Measurements from ENCODE around the gene ETDC. TPM values are rescaled to one million over a fixed set of nuclear protein-coding genes. Genes with fewer than 3 reads are reported as not detected.

ETDC gene
- total RNA-seq, 1 donor from 2014 or later = not detected

- Histone ChIP-seq H3K36me3 (peaks cover 17% of the 10 kb centered on the region), H3K4me3 (no peak overlapping the region), H3K27ac (no peak overlapping the region), H3K4me1 (peaks cover 13% of the 10 kb centered on the region), H3K9me3 (no peaks in the 10 kb centered on the region), H3K27me3 (ENCODE audit: low read depth) (no peaks in the 10 kb centered on the region)
- DNase-seq (no peak), ATAC-seq (no peak)
- no peak for TF ChIP-seq CTCF (IDR thresholded peaks at IDR 0.05)
- intact Hi-C loops (cut with DNase I) = no loop called here
These were observed 37.7 kb downstream of the ETDC start for GRCh38 chrX:135346975-135347374.

- H3K27me3 ChIP-seq (ENCODE audit: low read depth) = no peaks in the 10 kb centered on the region
These were observed 38.2 kb downstream of the ETDC start for GRCh38 chrX:135347381-135348016.

GRCh38 chrX:135354288-135354687 lies 45.0 kb downstream of the ETDC start:
- no peaks in the 10 kb centered on the region for H3K27me3 ChIP-seq (ENCODE audit: low read depth)
- H3K4me3 ChIP-seq = no peak overlapping the region
- H3K4me1 ChIP-seq = no peaks in the 10 kb centered on the region
- intact Hi-C loops (cut with DNase I) = no loop called here
- no peak for ATAC-seq
- no peak for TF ChIP-seq CTCF (IDR thresholded peaks at IDR 0.05)
- H3K9me3 ChIP-seq = no peaks in the 10 kb centered on the region
- DNase-seq = no peak
- no peak overlapping the region for H3K27ac ChIP-seq
- H3K36me3 ChIP-seq = peaks cover 15% of the 10 kb centered on the region

More at GRCh38 chrX:135347381-135348016, 38.2 kb downstream of the ETDC start:
- ATAC-seq (no peak), DNase-seq (no peak)
- Histone ChIP-seq H3K27ac (no peak overlapping the region), H3K9me3 (no peaks in the 10 kb centered on the region), H3K4me1 (peaks cover 8% of the 10 kb centered on the region), H3K36me3 (peaks cover 17% of the 10 kb centered on the region), H3K4me3 (no peak overlapping the region)
- intact Hi-C loops (cut with DNase I) = no loop called here
- no peak for TF ChIP-seq CTCF (IDR thresholded peaks at IDR 0.05)

Other genes with a start within 250 kb of the ETDC start
- gene SMIM10L2B, start 210.8 kb upstream of the ETDC start, total RNA-seq = 2.0 TPM
- gene ETDB, start 189.0 kb upstream of the ETDC start, total RNA-seq = not detected
- not detected for gene CT55, start 138.1 kb upstream of the ETDC start, total RNA-seq
- not detected for gene ETDA, start 57.4 kb upstream of the ETDC start, total RNA-seq
- 10.3 TPM for gene ZNF75D, start 34.6 kb downstream of the ETDC start, total RNA-seq
- gene ZNF449, start 35.3 kb downstream of the ETDC start, total RNA-seq = 5.1 TPM
- 1.7 TPM for gene SMIM10L2A, start 112.5 kb downstream of the ETDC start, total RNA-seq
- 6.9 TPM for gene INTS6L, start 211.2 kb downstream of the ETDC start, total RNA-seq